ENCODE measurements around the gene ZBTB33. TPM values are rescaled to one million over a fixed set of nuclear protein-coding genes. Genes with fewer than 3 reads are reported as not detected.
A peak's percentile ranks its signal among the peaks of the same experiment; 100 is the strongest.

ZBTB33 gene
- total and polyA plus RNA-seq, 2 of the 13 experiments (the other 11 are each of a cell fraction or from before 2014, with no cell fraction given) = 6.5 to 20.2 TPM

DNA sequence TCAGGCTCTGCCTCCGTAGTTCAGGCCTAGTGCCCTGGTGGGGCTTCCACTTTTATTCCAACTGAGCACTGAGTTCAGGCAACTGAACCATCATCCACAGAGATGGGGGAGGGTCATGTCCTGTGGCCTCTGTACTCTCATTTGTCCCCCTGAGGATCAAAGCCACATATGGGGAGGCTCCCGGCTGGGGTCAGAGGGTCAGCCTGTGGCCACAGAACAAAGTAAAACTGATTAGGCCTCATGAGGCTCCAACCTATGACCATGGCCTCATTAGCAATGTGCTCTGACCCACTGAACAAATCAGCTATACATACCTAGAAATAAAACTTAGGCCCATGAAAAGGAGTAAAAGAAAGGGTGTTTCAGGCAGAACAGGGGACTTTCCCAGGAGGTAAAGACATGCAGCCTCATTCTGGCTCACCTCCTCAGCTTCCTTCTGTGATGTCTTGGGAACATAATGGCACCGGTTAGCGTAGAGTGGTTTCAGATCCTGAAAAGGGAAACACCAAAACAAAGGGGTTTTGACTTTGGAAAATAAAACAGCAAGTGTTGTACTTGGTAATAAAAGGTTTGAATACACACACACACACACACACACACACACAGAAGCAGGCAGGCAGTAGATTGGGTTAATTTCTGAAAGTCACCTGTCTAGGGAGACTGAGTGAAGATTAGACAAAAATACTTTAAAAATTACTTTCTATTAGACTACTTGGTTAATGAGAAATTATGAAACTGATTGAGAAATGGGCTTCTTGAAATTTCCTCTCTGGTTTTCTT is 36.3 kb downstream of the ZBTB33 start (continued):
- TF ChIP-seq, protein P1, sequence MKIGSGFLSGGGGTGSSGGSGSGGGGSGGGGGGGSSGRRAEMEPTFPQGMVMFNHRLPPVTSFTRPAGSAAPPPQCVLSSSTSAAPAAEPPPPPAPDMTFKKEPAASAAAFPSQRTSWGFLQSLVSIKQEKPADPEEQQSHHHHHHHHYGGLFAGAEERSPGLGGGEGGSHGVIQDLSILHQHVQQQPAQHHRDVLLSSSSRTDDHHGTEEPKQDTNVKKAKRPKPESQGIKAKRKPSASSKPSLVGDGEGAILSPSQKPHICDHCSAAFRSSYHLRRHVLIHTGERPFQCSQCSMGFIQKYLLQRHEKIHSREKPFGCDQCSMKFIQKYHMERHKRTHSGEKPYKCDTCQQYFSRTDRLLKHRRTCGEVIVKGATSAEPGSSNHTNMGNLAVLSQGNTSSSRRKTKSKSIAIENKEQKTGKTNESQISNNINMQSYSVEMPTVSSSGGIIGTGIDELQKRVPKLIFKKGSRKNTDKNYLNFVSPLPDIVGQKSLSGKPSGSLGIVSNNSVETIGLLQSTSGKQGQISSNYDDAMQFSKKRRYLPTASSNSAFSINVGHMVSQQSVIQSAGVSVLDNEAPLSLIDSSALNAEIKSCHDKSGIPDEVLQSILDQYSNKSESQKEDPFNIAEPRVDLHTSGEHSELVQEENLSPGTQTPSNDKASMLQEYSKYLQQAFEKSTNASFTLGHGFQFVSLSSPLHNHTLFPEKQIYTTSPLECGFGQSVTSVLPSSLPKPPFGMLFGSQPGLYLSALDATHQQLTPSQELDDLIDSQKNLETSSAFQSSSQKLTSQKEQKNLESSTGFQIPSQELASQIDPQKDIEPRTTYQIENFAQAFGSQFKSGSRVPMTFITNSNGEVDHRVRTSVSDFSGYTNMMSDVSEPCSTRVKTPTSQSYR (CRISPR knock-in tag; IDR thresholded peaks at IDR 0.05; ENCODE audit: borderline replicate concordance) = peak; percentile 90
- TF ChIP-seq ASH2L (IDR thresholded peaks at IDR 0.05; ENCODE audit: insufficient read length, low read depth, low read length) (peak; percentile 30), TBX2 (CRISPR knock-in tag; IDR thresholded peaks at IDR 0.05; ENCODE audit: borderline replicate concordance) (peak; percentile 53; the same call in 1 of the 2 replicates), ZNF331 (CRISPR knock-in tag; IDR thresholded peaks at IDR 0.05) (peak; percentile 38; the same call in 1 of the 2 replicates), NPAS2 (CRISPR knock-in tag; IDR thresholded peaks at IDR 0.05; ENCODE audit: borderline replicate concordance) (no peak), KMT2A (CRISPR knock-in tag; IDR thresholded peaks at IDR 0.05) (no peak), CREB1 (IDR thresholded peaks at IDR 0.05) (no peak), CREB1 (CRISPR knock-in tag; IDR thresholded peaks at IDR 0.05) (peak; percentile 35; the same call in 1 of the 2 replicates), PTBP1 (IDR thresholded peaks at IDR 0.05; ENCODE audit: low read depth, low read length, poor library complexity, severe bottlenecking) (no peak), TARDBP (CRISPR knock-in tag; IDR thresholded peaks at IDR 0.05) (0 out of 2 replicates have a peak, but pooled peaks have one; percentile 26), ZNF34 (CRISPR knock-in tag; IDR thresholded peaks at IDR 0.05; ENCODE audit: borderline replicate concordance) (no peak), ZKSCAN8 (CRISPR knock-in tag; IDR thresholded peaks at IDR 0.05; ENCODE audit: borderline replicate concordance) (no peak), SYNCRIP (IDR thresholded peaks at IDR 0.05; ENCODE audit: insufficient read depth, low read depth, low read length) (no peak), HMG20A (CRISPR knock-in tag; IDR thresholded peaks at IDR 0.05; ENCODE audit: borderline replicate concordance) (peak; percentile 48; the same call in 1 of the 2 replicates), ZNF501 (CRISPR knock-in tag; IDR thresholded peaks at IDR 0.05) (no peak), ZBTB7A (CRISPR knock-in tag; IDR thresholded peaks at IDR 0.05) (no peak), ZNF10 (CRISPR knock-in tag; IDR thresholded peaks at IDR 0.05; ENCODE audit: borderline replicate concordance, low read depth) (no peak), ZNF282 (IDR thresholded peaks at IDR 0.05; ENCODE audit: partially characterized antibody) (no peak)
- TF ChIP-seq, protein P2, sequence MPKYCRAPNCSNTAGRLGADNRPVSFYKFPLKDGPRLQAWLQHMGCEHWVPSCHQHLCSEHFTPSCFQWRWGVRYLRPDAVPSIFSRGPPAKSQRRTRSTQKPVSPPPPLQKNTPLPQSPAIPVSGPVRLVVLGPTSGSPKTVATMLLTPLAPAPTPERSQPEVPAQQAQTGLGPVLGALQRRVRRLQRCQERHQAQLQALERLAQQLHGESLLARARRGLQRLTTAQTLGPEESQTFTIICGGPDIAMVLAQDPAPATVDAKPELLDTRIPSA (CRISPR knock-in tag; IDR thresholded peaks at IDR 0.05; ENCODE audit: borderline replicate concordance) = no peak
- TF ChIP-seq, protein P3, sequence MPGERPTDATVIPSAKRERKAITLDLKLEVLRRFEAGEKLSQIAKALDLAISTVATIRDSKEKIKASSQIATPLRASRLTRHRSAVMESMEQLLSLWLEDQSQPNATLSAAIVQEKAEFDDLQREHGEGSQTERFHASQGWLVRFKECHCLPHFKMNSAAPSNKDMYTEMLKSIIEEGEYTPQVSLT (CRISPR knock-in tag; IDR thresholded peaks at IDR 0.05; ENCODE audit: borderline replicate concordance, low read depth) = no peak
- TF ChIP-seq, protein P4, sequence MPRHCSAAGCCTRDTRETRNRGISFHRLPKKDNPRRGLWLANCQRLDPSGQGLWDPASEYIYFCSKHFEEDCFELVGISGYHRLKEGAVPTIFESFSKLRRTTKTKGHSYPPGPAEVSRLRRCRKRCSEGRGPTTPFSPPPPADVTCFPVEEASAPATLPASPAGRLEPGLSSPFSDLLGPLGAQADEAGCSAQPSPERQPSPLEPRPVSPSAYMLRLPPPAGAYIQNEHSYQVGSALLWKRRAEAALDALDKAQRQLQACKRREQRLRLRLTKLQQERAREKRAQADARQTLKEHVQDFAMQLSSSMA (CRISPR knock-in tag; IDR thresholded peaks at IDR 0.05) = no peak

Measured in HepG2 (cell line).